GM12878 (cell line): ENCODE results near the gene CIDEC. TPM values are rescaled to one million over a fixed set of nuclear protein-coding genes. Genes with fewer than 3 reads are reported as not detected.

Experiments used
- ATF3 ChIP-seq: IDR thresholded peaks from 2 replicates; pipeline ENCODE4 v1.6.1; 2011; ENCODE audit warnings: low read depth, mild to moderate bottlenecking, low read length, moderate library complexity, borderline replicate concordance; ENCODE audit errors: extremely low read depth
- CBFB ChIP-seq: IDR thresholded peaks from 2 replicates; pipeline ENCODE4 v1.6.1; 2016; ENCODE audit warnings: antibody characterized with exemption, low read depth
- CREM ChIP-seq: IDR thresholded peaks from 2 replicates; pipeline ENCODE4 v1.6.1; 2014; ENCODE audit warnings: antibody characterized with exemption, low read depth
- DPF2 ChIP-seq: fragments of 450-650 bp; IDR thresholded peaks from 2 replicates; pipeline ENCODE4 v1.6.1; 2017; ENCODE audit warnings: mild to moderate bottlenecking
- EP300 ChIP-seq, 2 experiments: fragments of 150-350 bp in 1 of 2; IDR thresholded peaks; 2 replicates each; pipeline ENCODE4 v1.6.1; 2011 to 2012; ENCODE audit warnings: low read depth in 2 of 2, low read length in 2 of 2, borderline replicate concordance in 1 of 2, improper control_type of control experiment in 1 of 2, inconsistent platforms in 1 of 2; ENCODE audit not compliant: control insufficient read depth in 1 of 2
- EZH2 ChIP-seq: IDR thresholded peaks from 2 replicates; pipeline ENCODE4 v1.6.1; 2012; ENCODE audit warnings: low read depth, mild to moderate bottlenecking, control low read depth, inconsistent platforms, low read length, borderline replicate concordance; ENCODE audit not compliant: control insufficient read depth
- GATAD2B ChIP-seq: fragments of 450-650 bp; conservative IDR thresholded peaks from 2 replicates; pipeline ENCODE4 v1.6.1; 2017; ENCODE audit warnings: low read depth, mild to moderate bottlenecking, moderate library complexity
- MYC ChIP-seq: IDR thresholded peaks from 2 replicates; pipeline ENCODE4 v1.6.1; 2011; ENCODE audit warnings: mild to moderate bottlenecking, low read length, moderate library complexity, inconsistent platforms; ENCODE audit not compliant: insufficient read depth, insufficient replicate concordance, insufficient read length, severe bottlenecking
- NFIC ChIP-seq: IDR thresholded peaks from 2 replicates; pipeline ENCODE4 v1.6.1; 2012; ENCODE audit warnings: low read depth, mild to moderate bottlenecking, inconsistent platforms, low read length, moderate library complexity
- NFXL1 ChIP-seq: fragments of 450-650 bp; IDR thresholded peaks from 2 replicates; pipeline ENCODE4 v1.6.1; 2017; ENCODE audit warnings: antibody characterized with exemption, mild to moderate bottlenecking, borderline replicate concordance
- NFYB ChIP-seq: IDR thresholded peaks from 2 replicates; pipeline ENCODE4 v1.6.1; 2011; ENCODE audit warnings: low read depth, mild to moderate bottlenecking, low read length, improper control_type of control experiment, moderate library complexity; ENCODE audit not compliant: insufficient read depth
- NR2C1 ChIP-seq: fragments of 450-650 bp; IDR thresholded peaks from 2 replicates; pipeline ENCODE4 v1.6.1; 2017; ENCODE audit warnings: antibody characterized with exemption, mild to moderate bottlenecking, moderate library complexity
- POLR2A ChIP-seq: IDR thresholded peaks from 2 replicates; pipeline ENCODE4 v1.6.1; 2011; ENCODE audit warnings: low read depth, mild to moderate bottlenecking, low read length
- POLR2AphosphoS2 ChIP-seq: IDR thresholded peaks from 2 replicates; pipeline ENCODE4 v1.6.1; 2011; ENCODE audit warnings: low read depth, mild to moderate bottlenecking, low read length, improper control_type of control experiment, moderate library complexity
- SMC3 ChIP-seq: IDR thresholded peaks from 2 replicates; pipeline ENCODE4 v1.6.1; 2011; ENCODE audit warnings: low read length, improper control_type of control experiment, borderline replicate concordance
- SRF ChIP-seq, 2 experiments: IDR thresholded peaks; 2 replicates each; pipeline ENCODE4 v1.6.1; 2011; ENCODE audit warnings: low read depth in 2 of 2, low read length in 2 of 2, mild to moderate bottlenecking in 1 of 2, moderate library complexity in 1 of 2
- YY1 ChIP-seq: IDR thresholded peaks from 2 replicates; pipeline ENCODE4 v1.6.1; 2011; ENCODE audit warnings: low read depth, mild to moderate bottlenecking, low read length
- ZBTB11 ChIP-seq: fragments of 450-650 bp; formaldehyde crosslinking; IDR thresholded peaks from 2 replicates; pipeline ENCODE4 v1.5.0; 2022; ENCODE audit warnings: mild to moderate bottlenecking, missing genetic modification characterization
- ZBTB40 ChIP-seq: fragments of 450-650 bp; IDR thresholded peaks from 2 replicates; pipeline ENCODE4 v1.6.1; 2016; ENCODE audit warnings: mild to moderate bottlenecking, moderate library complexity, borderline replicate concordance
- ZNF207 ChIP-seq: fragments of 450-650 bp; IDR thresholded peaks from 2 replicates; pipeline ENCODE4 v1.6.1; 2014; ENCODE audit warnings: antibody characterized with exemption, mild to moderate bottlenecking, borderline replicate concordance
- polyA plus RNA-seq, 11 experiments: library from polyadenylated mRNA; depleted of rRNA in 4 of 11; unstranded in 6 of 11; stranded (reverse) in 5 of 11; fragments of >200 nt; fragmentation: Nextera tagmentation in 4 of 11; fragmentation: Illumina TruSeq in 1 of 11; extraction: Ambion mirVana in 4 of 11; extraction: Trizol in 1 of 11; gene quantifications; 1 replicate in 1 of 11; 2 replicates in 10 of 11; pipeline versions ENCODE4 v1.2.1 to v1.2.3, GENCODE V29; 2011 to 2016; ENCODE audit warnings: inconsistent platforms in 2 of 11, missing spikeins in 2 of 11, low read depth in 1 of 11
- total RNA-seq, 4 experiments: library from RNA; depleted of rRNA in 3 of 4; stranded (reverse); fragments of >200 nt in 3 of 4; fragmentation: Illumina TruSeq in 1 of 4; extraction: Trizol in 1 of 4; gene quantifications; 2 replicates each; pipeline versions ENCODE4 v1.2.1 to v1.2.3, GENCODE V29; 2013 to 2021

The CIDEC gene
- total and polyA plus RNA-seq, 10 of the 15 experiments (the other 5 are each of a cell fraction or from before 2014, with no cell fraction given): 0.10 to 0.49 TPM; not detected in 8

- no peak; the same call in none of the 2 replicates for TF ChIP-seq ZNF207
- TF ChIP-seq NFIC: no peak
- TF ChIP-seq EP300 (IDR thresholded peaks at IDR 0.05; ENCODE audit: borderline replicate concordance in 1 of 2, control insufficient read depth in 1 of 2, low read depth in 2 of 2, low read length in 2 of 2): 0 out of 4 replicates have a peak, but pooled peaks of 1 of the 2 experiments have one; percentile 7
- TF ChIP-seq ZBTB40: peak; percentile 76; the same call in 1 of the 2 replicates
- TF ChIP-seq YY1: peak; percentile 67; the same call in 1 of the 2 replicates
- no peak for TF ChIP-seq EZH2
- no peak for TF ChIP-seq SRF (IDR thresholded peaks at IDR 0.05; ENCODE audit: low read depth in 2 of 2, low read length in 2 of 2)
- peak; percentile 80 for TF ChIP-seq MYC
- TF ChIP-seq POLR2A: peak; percentile 95
- peak; percentile 99 for TF ChIP-seq GATAD2B
- peak; percentile 58; the same call in 1 of the 2 replicates for TF ChIP-seq POLR2AphosphoS2
- no peak for TF ChIP-seq SMC3
- TF ChIP-seq NFYB: no peak
- TF ChIP-seq ZBTB11 (CRISPR knock-in tag): no peak
- peak; percentile 91 for TF ChIP-seq DPF2
- TF ChIP-seq ATF3: no peak
- peak; percentile 74; the same call in 1 of the 2 replicates for TF ChIP-seq CBFB
- no peak for TF ChIP-seq NFXL1
- peak; percentile 44; the same call in 1 of the 2 replicates for TF ChIP-seq CREM
- TF ChIP-seq NR2C1: peak; percentile 49; the same call in 1 of the 2 replicates
Measured at GRCh38 chr3:9890249-9891071, 10.4 kb upstream of the CIDEC start, which contains the start of gene JAGN1 (continued).
